Measurements from ENCODE around the gene XXYLT1. TPM values are rescaled to one million over a fixed set of nuclear protein-coding genes. Genes with fewer than 3 reads are reported as not detected.
A peak's percentile ranks its signal among the peaks of the same experiment; 100 is the strongest.

XXYLT1 gene
- total and polyA plus RNA-seq, 2 of the 8 experiments (the other 6 are each of a cell fraction or from before 2014, with no cell fraction given), result 18.9 to 23.8 TPM

DNA sequence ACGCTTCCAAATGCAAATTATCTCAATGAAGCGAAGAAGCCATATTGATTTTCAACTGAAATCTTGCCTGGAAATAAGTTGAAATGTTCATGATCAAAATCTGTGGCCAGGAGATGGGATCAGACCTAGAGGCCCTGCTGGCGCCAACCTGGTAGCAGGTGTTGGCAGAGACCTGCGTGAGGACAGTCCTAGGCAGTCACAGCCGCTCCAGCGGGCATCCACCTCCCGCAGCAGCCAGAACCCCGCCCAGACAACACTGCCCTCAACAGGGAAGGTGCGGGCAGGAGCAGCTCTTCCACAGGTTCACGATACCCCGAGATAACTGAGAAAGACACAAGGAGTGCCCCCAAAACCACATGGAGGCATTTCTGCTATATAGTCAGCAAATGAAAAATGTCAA, 145.3 kb downstream of the XXYLT1 start:
- ChIA-PET CTCF (ENCODE audit: partially characterized antibody) (interaction anchor here (0.6 to 4.5 kb wide), 12 partner anchors 8 to 454 kb away, joined by 3 to 23 read pairs (median 4); partner anchors contain the start of gene LSG1), POLR2A (ENCODE audit: partially characterized antibody) (no interaction called here)
- Histone ChIP-seq H3K9ac (replicated peaks in 1 of 4; ENCODE audit: extremely low read depth in 1 of 4, low read depth in 3 of 4, low read length in 3 of 4) (no peak overlapping the region), H2BK120ac (replicated peaks; ENCODE audit: low read depth, low read length) (no peak overlapping the region), H2BK12ac (ENCODE audit: low read depth, low read length) (no peak overlapping the region), H4K8ac (ENCODE audit: extremely low read depth, insufficient read depth, low read length) (no peak overlapping the region), H3K4me3 (ENCODE audit: extremely low read depth in 1 of 4, insufficient read depth in 2 of 4, low read depth in 3 of 4, low read length in 4 of 4) (no peak overlapping the region), H3K23me2 (ENCODE audit: low read depth, low read length) (no peaks in the 10 kb centered on the region), H4K91ac (replicated peaks; ENCODE audit: insufficient read length, low read length) (no peak overlapping the region), H3K79me1 (ENCODE audit: low read depth, low read length) (peaks cover 4% of the 10 kb centered on the region; the same call in 1 of the 2 replicates), H3K9me3 (ENCODE audit: insufficient read depth in 2 of 2, low read depth in 1 of 2, low read length in 1 of 2) (no peaks in the 10 kb centered on the region), H2BK20ac (ENCODE audit: low read length) (no peak overlapping the region), H3K79me2 (ENCODE audit: control insufficient read depth in 1 of 2, insufficient read depth in 2 of 2, low read length in 2 of 2) (peaks cover 0 to 16% of the 10 kb centered on the region in 2 experiments; a peak in 1 of 4 replicates), H3K36me3 (ENCODE audit: control insufficient read depth in 2 of 4, insufficient read depth in 4 of 4, low read length in 3 of 4) (no peaks in the 10 kb centered on the region), H3K14ac (ENCODE audit: insufficient read length) (no peak overlapping the region), H3K4me1 (replicated peaks in 1 of 4; ENCODE audit: control insufficient read depth in 3 of 4, insufficient read depth in 4 of 4, low read length in 3 of 4) (peaks cover 0 to 4% (median under 1%) of the 10 kb centered on the region in 4 experiments; a peak in 3 of 7 replicates), H3K27ac (ENCODE audit: low read depth, low read length) (no peak overlapping the region), H3K23ac (ENCODE audit: insufficient read length) (no peak overlapping the region), H3K4ac (replicated peaks; ENCODE audit: insufficient read length, low read depth, low read length) (no peak overlapping the region), H2BK15ac (ENCODE audit: low read length) (no peak overlapping the region), H4K20me1 (replicated peaks in 1 of 2; ENCODE audit: control insufficient read depth in 1 of 2, insufficient read depth in 2 of 2, low read length in 2 of 2) (peaks cover 1% of the 10 kb centered on the region in 2 experiments), H2AFZ (ENCODE audit: low read length) (no peak overlapping the region), H3K18ac (ENCODE audit: extremely low read depth, low read length) (no peak overlapping the region), H3K56ac (replicated peaks; ENCODE audit: insufficient read length, low read depth, low read length) (no peak overlapping the region), H2AK5ac (ENCODE audit: low read depth, low read length) (no peak overlapping the region), H3K27me3 (replicated peaks in 1 of 4; ENCODE audit: control insufficient read depth in 3 of 4, extremely low read depth in 1 of 4, insufficient read depth in 3 of 4, low read length in 3 of 4) (no peaks in the 10 kb centered on the region), H3K4me2 (ENCODE audit: insufficient read depth in 1 of 2, low read depth in 2 of 2, low read length in 2 of 2) (no peak overlapping the region), H4K5ac (ENCODE audit: insufficient read length, low read depth, low read length) (no peak overlapping the region), H2BK5ac (ENCODE audit: low read depth, low read length) (0 out of 2 replicates have a peak overlapping the region, but pooled peaks have one; percentile 39)
- 90% methylated on average over 11 of the region's 11 CpGs; no CpG with 5 or more reads in 1 of the 2 experiments for WGBS, 2 experiments (ENCODE audit: extremely low coverage in 1 of 2, insufficient coverage in 1 of 2, insufficient read length in 1 of 2, insufficient replicate concordance in 2 of 2, low coverage in 1 of 2, low lambda C conversion rate in 2 of 2, missing lambda C conversion rate in 1 of 2)
- DNase-seq (ENCODE audit: low read depth in 1 of 2, low spot score in 2 of 2) (no peak), FAIRE-seq (no peak)
- TF ChIP-seq GABPA (IDR thresholded peaks at IDR 0.05; ENCODE audit: borderline replicate concordance, insufficient read depth, low read length), result no peak
- TF ChIP-seq CEBPB (IDR thresholded peaks at IDR 0.05; ENCODE audit: low read depth, low read length), result no peak
- TF ChIP-seq EZH2 (IDR thresholded peaks at IDR 0.05; ENCODE audit: low read depth, low read length, severe bottlenecking), result no peak
- no peak for TF ChIP-seq HDAC6 (IDR thresholded peaks at IDR 0.05; ENCODE audit: low read depth, low read length)
